GM21390 (cell line): Measurements from ENCODE around the gene HSPA14.
"Not testable (repeated sequence)": the region's sequence is repeated elsewhere in the genome, so short reads cannot be mapped to it uniquely, and the experiment has no call there.

Experiments
- ATAC-seq: cut with Tn5 transposase; IDR thresholded peaks from one replicate; pipeline ENCODE4 v1.9.1; 2021; ENCODE audit not compliant: unreplicated experiment

The HSPA14 gene, protein sequence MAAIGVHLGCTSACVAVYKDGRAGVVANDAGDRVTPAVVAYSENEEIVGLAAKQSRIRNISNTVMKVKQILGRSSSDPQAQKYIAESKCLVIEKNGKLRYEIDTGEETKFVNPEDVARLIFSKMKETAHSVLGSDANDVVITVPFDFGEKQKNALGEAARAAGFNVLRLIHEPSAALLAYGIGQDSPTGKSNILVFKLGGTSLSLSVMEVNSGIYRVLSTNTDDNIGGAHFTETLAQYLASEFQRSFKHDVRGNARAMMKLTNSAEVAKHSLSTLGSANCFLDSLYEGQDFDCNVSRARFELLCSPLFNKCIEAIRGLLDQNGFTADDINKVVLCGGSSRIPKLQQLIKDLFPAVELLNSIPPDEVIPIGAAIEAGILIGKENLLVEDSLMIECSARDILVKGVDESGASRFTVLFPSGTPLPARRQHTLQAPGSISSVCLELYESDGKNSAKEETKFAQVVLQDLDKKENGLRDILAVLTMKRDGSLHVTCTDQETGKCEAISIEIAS

DNA sequence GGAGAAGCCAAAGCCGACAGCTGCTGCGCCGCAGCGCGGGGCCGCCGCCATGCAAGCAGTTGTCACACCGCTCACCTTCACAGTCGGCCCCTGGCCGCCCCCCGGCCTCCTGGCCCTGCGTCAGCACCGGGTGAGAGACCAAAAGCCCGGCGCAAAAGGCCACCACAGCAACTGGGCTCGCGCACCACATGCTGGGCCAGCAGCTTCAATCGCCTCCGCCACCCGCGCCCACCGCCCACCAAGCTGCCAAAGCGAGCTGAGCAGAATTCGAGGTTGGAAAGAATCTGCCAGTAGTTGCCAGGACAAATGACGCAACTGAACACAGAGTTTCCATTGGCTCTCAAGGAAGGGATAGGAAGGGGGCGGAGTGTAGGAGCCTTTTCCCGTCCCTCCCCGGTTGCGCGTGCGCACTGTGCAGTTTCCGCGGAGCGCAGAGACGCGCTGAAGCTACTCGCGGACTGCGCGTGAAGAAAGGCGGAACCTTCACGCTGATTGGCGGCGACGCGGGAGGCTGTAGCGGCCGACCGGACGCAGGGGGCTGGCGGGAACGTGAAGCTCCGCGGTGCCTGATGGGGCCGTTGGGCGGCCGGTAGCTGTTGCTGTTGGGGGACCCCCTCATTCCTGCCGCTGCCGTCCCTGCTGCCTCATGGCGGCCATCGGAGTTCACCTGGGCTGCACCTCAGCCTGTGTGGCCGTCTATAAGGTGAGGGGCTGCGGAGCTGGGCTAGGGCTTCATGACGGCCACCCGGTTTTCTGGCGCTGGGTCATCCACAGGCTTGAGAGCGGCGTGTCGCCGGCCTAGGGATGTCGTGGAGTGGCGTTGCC, at the start of gene HSPA14, which contains the start of the genes CDNF and MSANTD7:
HSPA14 (plus strand) TSS at position 550 of the 825 bp plus-strand sequence; CDS start at position 647, 97 bp downstream.
CDNF (minus strand) TSS at position 281 of the 825 bp plus-strand sequence; CDS start at position 190, 91 bp downstream.
MSANTD7 (plus strand) TSS at position 550 of the 825 bp plus-strand sequence. CDS start 3,979 bp downstream, outside the sequence.
- ATAC-seq, result peak; percentile 93

DNA sequence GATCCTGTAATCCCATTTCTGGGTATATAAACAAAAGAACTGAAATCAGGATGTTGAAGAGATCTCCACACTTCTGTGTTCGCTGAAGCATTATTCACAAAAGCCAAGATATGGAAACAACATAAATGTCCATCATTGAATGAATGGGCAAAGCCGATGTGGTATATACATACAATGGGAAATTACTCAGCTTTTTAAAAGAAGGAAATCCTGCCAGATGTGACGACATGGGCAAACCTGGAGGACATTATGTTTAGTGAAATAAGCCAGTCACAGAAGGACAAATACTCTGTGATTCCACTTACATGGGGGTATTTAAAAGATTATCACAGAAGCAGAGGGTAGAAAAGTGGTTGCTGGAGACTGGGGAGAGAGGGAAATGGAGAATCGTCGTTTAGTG, 39.5 kb upstream of the HSPA14 start:
- ATAC-seq, result no peak

DNA sequence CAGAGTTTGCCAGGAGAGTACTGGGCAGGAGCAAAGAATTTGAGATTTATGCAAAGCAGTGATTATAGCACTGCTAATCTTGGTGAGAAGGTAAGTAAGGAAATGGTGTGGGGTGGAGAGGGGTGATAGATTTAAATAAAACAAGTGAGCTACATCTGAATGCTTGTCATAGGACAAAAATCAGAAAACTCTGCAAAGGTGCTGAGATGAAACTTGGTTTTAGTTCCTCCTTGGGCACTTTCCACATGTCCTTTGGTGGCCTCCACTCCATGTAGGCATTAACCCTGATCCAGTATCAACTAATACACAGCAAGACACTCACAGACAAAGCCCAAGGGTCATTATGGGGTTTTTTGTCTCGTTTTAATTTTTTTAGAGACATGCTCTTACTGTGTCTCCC, 37.7 kb upstream of the HSPA14 start:
- no peak for ATAC-seq

DNA sequence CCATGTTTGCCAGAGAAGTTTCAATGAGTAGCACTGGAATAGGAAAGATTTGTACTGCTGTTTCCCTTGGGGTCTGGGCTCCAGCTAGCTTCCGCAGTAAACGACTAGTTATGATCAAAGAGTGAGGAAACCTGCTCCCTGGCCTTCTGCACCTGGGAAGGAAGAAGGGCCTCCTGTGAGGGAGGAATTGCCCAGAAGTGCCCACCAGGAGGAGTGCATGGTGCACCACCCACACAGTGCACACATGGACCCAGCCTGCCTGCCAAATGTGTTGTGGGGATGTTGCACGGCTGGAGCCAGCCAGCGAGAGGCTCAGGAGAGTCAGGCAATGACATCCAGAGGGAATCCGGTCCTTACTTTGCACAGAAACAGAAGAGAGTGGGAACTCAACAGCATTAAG, 36.4 kb upstream of the HSPA14 start:
- no peak for ATAC-seq

DNA sequence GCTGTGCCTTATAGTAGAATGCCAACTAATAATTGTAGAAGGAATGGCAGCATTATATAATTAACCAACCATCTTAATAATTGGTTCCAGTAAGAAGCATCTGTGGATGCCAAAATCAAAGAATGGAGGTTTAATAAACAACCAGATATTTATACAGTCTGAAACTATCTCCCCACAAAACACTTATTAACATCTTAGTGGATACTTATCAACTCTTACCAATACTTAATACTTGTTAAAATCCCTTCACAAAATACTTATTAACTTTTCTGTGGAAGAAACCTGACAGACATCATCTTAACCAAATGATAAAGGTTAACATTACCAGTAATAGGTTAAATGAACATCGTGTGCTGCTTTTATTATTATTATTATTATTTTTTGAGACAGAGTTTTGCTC, 34.3 kb upstream of the HSPA14 start:
- no peak for ATAC-seq

DNA sequence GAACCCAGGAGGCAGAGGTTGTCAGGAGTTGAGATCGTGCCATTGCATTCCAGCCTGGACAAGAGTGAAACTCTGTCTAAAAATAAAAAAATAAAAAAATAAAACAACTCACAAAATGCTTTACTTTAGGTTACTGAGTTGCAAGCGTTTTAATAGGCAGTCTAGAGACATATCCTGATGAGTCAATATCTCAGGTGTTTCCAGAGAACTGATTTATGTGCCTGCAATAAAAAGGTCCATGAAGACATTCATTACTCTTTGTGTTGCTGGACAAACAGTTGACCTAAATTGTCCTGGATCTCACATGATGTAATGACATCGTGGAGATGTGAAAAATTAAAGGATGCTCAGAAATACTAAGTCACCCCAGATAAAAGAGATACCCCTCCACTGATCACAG, 31.8 kb upstream of the HSPA14 start:
- ATAC-seq, result no peak

DNA sequence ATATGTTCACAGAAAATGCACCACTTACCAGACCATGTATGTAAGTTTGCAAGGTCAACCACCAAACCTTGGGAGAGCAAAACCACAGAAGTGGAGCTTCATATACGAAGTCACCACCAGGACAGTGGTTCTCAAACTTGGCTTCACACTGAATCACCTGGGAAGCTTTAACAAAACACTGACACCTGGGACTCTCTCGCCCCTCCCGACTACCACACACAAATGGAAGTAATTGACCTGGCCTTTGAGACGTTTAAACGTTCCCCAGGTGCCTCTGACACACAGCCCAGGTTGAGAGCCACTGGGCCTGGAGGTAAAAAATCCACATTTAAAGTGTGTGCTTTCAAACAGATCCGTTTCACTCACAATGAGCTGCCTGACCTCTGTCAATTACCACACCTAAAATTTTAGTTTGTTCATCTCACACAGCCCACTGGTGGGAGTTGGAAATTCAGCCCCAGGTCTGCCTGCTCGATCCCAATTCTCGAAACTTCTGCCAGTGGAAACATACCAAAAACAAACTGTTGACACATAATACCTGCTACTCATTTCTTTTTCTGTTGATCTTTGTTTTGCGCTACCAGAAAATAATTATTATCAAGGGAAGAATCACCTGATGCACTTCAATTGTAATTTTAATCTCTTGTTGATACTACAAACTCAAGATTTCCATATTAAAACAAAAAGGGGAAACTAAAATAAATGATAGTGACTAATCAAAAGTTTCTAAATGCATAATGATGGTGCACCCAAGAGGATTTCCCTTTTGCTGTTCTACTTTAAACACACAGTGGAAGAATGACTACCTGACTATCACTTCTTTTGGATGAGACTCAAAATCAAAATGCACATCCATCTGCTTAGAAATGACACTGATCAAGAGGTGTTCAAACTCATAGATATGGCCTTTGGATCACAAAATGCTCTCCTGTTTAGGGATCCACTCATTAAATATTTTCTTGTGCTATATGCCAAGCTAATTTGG, 26.8 kb upstream of the HSPA14 start:
- no peak for ATAC-seq

DNA sequence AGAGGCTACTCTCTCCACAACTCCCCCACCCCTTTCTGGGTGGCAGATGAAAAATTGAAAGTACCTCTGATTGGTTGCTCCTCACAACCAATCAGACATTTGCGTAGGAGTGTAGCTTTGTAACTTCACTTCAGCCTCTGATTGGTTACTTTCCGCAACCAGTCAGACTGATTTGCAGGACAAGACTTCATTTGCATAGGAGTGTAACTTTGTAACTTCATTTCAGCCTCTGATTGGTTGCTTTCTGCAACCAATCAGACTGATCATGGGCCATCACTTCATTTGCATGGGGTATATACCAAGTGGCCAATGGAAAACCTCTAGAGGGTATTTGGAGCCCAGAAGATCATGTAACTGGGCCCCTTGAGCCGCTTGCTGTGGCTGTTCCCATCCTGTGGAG, 25.8 kb upstream of the HSPA14 start:
- ATAC-seq, result no peak

DNA sequence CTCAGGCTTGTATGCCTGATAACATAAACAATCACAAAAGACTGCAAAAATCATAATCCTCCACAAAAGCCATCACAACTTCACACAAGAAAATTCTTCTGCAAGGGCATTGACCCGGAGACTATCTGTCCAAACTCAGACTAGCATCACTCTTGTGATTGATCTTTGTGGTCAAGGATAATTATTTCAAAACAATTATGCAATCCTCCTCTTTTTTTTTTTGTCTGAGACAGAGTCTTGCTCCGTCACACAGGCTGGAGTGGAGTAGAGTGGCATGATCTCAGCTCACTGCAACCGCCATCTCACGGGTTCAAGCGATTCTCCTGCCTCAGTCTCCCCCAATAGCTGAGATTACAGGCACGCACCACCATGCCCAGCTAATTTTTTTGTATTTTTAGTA, 22.4 kb upstream of the HSPA14 start:
- no peak for ATAC-seq

DNA sequence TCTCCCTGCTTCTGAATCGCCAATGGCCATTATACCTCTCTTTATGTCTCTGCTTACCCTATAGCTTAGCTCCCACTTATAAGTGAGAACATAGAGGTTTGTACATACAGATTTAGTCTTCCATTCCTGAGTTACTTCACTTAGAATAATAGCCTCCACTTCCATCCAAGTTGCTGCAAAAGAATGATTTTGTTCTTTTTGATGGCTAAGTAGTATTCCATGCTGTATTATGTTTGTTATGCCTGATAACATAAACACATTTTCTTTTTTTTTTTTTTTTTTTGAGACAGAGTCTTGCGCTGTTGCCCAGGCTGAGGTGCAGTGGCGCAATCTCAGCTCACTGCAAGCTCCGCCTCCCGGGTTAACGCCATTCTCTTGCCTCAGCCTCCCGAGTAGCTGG, 21.4 kb upstream of the HSPA14 start:
- not testable (repeated sequence) for ATAC-seq

DNA sequence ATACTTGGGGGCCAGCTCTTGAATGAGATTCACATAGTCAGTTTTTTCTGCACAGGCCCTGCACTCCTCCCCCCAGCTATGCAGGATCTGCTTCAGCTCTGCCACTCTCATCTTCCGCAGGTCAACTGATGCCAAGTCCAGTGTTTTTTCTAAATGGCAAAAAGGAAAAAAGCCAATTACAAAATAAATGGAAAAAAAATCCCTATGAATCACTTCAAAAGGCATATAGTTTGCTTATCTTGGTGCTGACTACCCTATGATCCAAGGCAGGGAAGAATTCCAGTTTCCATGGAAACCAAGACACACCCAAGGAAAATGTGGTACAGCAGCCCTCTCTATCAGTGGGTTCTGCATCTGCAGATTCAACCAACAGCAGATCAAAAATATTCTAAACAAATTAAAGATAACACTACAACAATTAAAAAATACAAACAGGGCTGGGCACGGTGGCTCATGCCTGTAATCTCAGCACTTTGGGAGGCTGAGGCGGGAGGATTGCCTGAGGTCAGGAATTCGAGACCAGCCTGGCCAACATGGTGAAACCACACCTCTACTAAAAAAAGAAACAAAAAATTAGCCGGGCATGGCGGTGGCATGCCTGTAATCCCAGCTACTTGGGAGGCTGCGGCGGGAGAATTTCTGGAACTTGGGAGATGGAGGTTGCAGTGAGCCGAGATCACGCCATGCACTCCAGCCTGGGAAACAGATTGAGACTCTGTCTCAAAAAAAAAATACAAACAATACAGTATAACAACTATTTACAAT, 17.9 kb upstream of the HSPA14 start:
- no peak for ATAC-seq

DNA sequence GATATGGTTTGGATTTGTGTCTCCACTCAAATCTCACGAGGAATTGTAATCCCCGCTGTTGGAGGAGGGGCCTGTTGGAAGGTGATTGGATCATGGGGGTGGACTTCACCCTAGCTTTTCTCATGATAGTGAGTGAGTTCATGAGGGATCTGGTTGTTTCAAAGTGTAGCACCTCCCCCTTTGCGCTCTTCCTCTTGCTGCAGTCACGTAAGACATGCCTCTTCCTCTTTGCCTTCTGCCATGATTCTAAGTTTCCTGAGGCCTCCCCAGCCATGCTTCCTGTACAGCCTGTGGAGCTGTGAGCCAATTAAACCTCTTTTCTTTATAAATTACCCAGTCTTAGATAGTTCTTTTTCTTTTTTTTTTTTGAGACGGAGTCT, 17.3 kb upstream of the HSPA14 start:
- ATAC-seq, result no peak

DNA sequence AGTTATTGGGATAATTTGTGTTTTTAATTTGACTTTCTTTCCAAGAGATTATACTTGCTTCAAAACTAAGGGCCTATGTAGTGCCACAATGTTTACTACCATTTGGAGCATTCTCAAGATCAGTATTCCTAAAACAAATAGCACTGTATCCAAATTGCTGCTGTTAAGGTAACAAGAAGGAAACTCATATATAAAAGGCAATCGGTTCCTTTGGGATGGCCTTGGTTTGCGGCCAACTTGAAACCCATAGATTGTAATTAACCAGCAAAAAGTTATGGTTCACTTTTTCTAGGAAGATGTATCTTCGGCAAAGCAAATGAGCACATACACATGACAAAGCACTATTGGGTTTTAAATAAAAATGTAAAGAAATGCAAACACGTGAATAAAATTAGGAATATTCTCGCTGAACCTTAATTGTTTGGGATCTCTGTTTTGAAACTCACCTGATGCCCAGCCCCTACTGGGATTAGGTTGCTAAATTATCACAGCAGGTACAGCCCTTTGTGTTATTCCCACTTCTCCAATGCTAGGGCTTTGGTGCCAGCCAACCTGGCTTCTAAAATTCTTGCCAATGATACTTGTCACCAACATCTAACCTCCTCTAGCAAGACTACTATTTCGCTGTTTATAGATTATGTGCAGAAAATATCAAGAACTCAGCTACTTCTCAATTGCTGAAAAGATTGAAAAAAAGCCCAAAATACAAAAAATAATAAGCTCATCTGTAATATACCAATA, 16.3 kb upstream of the HSPA14 start:
- no peak for ATAC-seq

DNA sequence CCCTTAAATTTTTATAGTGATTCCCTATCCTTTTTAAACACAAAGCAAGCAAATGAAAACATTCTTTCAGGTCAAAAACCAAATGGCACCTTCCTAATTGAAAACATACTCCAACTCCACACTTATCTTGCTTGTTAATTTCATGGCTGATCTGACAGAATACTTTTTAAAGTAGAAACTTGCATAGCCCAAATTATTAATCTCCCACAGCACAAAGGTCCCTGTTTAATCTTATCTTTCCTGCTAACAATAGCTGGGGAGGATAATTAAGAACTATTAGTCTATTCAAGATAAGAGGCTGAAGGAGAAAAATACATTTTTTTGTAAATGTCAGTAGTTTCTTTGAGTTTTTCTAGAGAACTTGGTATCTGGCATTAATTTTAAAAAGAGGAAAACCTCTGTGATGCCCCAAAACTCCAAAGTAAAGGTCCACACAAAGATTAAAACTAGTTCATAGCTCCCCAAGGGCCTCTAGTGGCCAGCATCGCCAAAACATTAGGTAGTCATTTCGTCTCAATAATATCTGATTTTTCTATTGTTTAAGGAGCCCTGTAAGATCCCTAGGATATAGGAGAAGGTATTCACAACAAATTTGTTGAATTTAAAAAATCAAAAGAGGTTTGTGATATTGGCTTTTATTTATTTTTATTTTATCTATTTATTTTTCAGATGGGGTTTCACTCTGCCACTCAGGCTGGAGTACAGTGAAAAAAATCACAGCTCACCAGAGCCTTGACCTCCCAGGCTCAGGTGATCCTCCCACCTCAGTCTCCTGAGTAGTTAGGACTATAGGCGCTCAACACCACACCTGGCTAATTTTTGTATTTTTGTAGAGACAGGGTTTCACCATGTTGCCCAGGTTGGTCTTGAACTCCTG, 15.0 kb upstream of the HSPA14 start:
- no peak for ATAC-seq

DNA sequence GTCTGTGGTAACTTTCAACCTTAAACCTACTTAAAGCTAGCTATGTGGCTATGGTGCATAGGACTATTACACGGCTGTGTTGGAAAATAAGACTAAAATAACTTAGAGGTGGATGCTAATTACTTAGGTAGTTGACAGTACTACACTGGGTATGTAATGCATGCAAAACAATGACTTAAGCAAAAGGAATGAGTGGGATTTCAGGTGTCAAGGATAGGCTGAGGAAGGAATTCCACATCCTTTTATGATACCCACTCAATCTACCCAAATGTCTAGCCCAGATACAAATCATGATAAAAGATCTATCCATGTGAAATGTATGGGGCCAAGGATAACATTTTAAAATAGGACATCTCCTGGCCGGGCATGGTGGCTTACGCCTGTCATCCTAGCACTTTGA, 14.1 kb upstream of the HSPA14 start:
- ATAC-seq, result no peak

DNA sequence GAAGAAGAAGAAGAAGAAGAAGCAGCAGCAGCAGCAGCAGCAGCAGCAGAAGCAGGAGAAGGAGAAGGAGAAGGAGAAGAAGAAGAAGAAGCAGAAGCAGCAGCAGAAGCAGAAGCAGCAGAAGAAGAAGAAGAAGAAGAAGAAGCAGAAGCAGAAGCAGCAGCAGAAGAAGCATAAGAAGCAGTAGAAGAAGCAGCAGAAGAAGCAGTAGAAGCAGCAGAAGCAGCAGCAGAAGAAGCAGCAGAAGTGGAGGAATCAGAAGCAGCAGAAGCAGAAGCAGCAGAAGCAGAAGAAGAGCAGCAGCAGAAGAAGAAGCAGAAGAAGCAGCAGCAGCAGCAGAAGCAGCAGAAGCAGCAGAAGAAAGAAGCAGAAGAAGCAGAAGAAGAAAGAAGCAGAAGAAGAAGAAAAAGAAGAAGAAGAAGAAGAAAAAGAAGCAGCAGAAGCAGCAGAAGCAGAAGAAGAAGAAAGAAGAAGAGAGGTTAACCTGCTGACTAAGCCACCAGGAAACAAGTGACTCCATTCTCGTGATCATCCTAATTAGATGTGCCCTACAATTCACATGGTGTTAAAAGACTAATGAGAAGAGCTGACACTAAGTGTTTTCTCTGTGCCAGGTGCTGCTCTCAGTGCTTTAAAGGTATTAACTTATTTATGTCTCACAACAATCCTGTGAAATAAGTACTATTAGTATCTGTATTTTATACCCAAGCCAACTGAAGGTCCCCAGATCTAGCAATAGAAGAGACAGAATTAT, 11.9 kb upstream of the HSPA14 start:
- no peak for ATAC-seq

DNA sequence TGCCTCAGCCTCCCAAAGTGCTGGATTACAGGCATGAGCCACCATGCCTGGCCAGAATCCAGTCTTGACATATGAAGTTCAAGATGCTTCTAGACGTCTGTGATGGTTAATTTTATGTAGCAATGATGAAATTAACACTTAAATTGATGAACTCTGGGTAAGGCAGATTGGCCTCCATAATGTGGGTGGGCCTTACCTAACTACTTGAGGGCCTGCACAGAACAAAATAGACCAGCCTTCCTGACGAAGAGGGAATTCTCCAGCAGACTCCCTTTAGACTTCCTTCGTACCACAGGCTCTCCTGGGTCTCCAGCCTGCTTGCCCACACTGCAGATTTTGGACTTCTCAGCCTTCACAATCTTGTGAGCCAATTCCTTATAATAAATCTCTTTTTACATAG, 5.0 kb upstream of the HSPA14 start:
- ATAC-seq, result no peak
